Stimulated activated CD8-positive, alpha-beta memory T cell treated with anti-CD3 and anti-CD28 coated beads, Interleukin-7, amount 100 ng/mL, for 24 hours (primary cell): ENCODE results near the gene SPSB3.
"Not testable (repeated sequence)": the region's sequence is repeated elsewhere in the genome, so short reads cannot be mapped to it uniquely, and the experiment has no call there.

Experiments
- DNase-seq: peaks from one replicate; pipeline ENCODE4 v3.0.0-alpha.2; 2020; ENCODE audit warnings: low read depth

Gene SPSB3

DNA sequence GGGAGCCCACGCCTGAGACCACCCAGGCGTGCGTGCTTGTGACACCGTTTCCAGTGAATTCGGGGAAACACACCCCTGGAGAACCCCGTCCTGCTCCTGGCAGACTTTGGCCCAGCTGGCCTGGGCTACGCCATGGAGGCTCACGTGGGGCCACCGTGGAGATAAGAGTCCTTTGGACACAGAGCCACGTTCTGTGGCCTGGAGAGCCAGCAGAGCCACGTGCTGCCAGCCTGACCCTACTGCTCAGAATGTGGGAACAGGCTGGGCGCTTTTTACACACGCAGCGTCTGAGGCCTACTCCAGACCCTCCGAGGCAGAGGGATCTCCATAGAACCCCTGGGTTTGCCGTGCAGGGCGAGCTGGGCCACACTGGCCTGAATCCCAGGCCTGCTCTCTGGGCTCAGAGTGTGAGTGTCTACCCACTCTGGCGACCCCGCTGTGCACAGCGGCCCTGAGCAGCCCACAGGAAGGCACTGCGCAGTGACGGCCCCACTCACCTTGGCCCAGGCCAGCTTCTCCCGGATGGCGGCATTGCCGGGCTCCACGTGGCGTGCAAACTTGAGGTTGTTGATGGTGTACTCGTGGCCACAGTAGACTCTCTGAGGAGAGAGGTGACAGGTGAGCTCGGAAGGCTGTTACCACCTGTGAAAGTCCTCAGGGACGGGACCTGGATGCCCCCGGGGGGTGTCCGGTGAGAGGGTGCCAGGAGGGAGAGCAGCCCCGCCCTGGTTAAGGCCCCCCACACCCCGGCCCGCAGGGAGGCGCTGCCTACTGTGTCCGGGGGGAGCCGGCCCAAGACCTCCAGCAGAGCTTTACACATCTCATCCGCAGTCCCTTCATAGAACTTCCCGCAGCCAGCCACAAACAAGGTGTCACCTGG is 34.3 kb upstream of the SPSB3 start:
- no peak for DNase-seq

DNA sequence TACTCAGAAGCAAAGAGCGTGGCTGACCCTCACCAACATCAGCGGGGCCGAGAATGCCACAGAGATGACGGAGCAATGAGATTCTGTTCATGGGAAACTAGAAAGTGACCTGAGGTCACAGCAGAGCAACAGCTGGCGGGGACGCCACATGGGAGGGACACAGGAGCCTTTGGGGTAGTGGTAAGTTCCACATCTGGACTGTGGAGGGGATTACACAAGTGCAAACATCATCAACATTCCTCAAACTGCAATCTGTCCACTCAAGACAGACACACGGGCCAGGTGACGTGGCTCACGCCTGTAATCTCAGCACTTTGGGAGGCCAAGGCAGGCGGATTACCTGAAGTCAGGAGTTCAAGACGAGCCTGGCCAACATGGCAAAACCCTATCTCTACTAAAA is 33.1 kb upstream of the SPSB3 start:
- DNase-seq, result no peak

DNA sequence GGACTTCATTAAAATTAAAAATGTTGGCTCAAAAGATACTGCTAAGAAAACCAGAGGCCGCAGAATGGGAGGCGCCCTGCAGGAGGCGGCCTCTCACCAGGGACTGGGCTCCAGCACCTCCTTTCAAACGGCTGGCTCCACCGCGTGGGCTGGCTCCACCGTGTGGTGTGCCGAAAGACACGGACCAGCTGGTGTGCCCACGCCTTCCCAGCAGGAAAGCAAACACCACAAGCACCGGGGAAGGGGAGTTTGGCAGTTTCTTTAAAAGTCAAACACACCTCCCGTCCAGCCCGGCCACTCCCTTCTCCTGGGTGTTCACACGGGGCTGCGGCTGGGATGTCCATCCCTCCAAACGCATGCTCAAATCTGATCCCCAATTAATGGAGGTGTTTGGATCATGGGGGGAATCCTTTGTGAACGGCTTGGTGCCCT is 30.4 kb upstream of the SPSB3 start:
- no peak for DNase-seq

DNA sequence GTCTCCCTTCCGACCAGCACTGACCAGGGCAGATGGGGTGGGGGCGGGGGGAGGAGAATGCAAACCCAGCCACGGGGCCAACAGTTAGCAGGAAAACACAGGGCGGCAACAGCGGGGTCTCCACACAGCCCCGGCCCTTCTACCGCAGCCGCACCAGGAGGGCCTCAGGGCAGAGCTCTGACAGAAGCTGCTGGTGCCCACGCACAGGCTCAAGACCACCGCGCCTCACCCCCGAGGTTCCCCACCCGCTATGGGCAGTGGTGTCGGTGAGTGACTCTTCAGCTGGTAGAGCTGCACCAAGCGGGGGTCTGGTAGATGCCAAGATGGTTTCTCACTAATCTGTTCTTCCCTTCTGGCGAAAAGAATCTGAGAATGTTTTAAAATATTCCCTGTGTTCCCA is 28.2 kb upstream of the SPSB3 start:
- DNase-seq, result no peak

DNA sequence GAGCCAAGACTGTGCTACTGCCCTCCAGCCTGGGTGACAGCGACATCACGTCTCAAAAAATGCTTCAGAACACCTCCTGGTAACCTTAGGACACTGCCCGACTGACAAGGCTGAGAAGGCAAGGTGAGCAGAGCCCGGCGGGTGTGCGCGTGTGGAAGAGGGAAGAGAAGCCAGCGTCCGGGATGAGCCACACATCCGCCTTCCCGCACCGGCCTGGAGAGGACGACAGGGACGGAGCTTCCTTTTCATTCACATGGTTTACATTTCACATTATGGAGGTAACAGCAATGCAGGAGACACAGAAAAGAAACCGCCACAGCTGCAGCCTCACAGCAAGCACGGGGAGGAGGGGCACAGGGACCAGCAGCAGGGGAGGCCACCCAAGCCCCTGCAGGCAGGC is 27.7 kb upstream of the SPSB3 start:
- no peak for DNase-seq

DNA sequence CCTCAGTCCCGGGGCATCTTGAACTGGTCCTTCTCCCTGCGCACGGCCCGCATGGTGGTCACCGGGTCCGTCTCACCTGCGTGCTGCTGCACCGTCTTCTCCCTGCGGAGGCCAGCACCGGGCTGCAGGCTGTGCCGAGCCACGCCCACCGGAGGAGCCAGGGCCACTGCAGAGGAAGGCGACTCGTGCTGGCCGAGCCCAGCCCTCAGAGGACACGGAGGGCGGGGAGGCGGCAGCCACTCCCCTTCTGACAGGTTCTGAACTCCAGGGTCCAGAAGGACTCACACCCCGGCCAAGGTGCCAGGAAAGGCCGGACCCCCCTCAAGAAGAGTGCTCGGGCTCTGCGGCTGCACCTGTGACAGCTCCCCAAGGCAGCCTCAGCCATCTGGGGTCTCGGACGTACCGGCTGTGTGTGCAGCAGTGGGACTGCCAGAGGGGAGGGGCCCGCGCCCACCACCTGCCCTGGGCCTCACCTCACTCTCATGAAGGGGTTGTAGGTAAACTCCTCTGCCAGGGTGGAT is 27.0 kb upstream of the SPSB3 start:
- DNase-seq, result no peak

DNA sequence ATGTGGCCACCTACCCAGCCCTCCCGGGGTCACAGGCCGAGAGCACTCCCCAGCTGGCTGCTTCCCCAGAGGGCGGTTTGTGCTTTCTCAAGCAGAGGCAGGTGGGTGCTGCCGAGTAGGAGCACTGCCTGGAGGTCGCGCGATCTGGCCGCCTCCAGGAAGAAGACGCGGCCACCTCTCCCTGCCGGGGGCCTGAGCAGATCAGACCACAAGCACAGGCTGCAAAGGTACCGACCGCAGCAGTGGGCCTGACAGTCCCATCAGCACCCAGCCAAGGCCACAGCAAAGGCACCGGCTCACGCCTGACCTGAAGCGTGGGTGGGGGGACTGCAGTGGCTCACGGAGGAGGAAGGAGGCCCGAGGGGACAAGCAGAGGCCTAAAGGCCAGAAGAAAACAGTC is 26.3 kb upstream of the SPSB3 start:
- no peak for DNase-seq

DNA sequence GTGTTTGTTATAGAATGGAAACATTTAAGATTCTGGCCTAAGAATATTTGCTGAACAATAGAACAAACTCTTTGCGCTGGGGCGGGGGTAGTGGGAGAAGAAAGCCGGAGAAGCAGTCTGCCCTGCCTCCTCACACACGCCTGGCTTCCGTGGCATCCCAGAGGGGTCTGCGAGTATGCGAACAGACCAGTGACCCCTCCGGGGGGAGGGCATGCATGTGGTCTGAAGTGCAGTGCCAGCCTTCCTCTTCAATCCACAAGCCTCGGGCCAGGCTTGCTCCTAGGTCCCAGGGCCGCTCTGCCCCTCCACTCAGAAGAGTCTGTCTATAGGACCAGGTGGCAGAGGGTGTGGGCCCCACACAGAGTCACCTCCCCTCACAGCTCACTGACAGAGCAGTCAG is 25.3 kb upstream of the SPSB3 start:
- DNase-seq, result no peak

DNA sequence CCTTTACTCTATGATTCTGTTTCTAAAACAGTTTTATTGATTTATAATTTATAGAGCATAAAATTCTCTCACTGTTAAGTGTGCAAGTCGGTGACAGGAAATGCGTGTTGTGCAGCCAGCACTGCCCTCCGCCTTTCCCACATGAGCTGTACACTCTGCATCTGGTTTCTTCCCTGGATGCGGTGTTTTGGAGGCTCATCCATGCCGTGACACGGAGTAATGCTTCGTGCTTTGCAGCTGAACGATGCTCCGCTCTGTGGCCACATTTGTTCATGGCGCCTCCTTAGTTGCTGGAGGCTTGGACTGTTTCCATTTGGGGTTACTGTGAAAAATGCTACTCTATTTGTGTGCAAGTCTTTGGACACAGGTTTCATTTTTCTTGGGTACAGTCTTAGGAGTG is 18.3 kb upstream of the SPSB3 start:
- DNase-seq, result no peak

DNA sequence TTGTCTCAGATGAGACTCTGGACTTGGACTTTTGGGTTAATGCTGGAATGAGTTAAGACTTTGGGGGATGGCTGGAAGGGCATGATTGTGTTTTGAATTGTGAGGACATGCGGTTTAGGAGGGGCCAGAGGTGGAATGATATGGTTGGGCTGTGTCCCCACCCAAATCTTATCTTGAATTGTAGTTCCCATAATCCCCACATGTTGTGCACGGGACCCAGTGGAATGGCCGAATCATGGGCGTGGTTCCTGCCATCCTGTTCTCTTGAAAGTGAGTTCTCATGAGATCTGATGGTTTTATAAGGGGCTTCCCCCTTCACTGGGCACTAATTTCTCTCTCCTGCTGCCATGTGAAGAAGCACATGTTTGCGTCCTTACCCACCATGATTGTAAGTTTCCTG is 16.9 kb upstream of the SPSB3 start:
- DNase-seq, result not testable (repeated sequence)

DNA sequence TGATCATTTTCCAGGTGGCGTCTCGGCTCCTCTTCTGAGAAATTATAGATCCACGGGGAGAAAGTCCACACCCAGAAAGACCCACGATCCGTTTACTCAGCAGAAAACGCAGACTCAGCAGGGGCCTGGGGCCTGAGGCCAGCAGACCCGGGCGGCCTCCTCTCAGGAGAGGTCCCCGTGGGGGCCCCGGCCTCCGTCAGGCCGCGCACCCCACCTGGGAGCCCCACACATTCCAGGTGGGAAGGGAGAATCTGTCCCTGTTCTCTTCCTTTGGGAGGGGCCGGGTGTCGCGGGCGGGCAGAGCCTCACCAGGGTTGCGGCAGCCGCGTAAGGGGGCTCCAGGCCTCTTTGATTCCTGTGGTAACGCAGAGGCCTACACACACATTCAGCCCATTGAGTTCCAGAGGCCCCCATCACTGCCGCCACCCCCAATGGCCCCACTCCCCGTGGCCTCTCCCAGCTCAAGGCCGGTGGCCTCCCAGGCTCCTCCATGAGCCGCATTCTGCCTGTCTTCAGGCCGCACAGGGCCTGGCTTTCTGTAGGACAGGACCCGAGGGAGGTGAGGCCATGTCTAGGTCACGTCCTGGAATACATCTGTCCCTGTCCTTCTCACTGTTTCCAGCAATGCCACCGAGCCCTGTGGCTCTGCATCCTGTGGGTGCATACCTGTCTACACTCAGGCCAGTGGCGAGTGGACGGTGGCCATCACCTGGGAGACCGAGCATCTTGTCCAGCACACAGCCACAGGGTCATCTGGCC is 12.7 kb upstream of the SPSB3 start:
- no peak for DNase-seq

DNA sequence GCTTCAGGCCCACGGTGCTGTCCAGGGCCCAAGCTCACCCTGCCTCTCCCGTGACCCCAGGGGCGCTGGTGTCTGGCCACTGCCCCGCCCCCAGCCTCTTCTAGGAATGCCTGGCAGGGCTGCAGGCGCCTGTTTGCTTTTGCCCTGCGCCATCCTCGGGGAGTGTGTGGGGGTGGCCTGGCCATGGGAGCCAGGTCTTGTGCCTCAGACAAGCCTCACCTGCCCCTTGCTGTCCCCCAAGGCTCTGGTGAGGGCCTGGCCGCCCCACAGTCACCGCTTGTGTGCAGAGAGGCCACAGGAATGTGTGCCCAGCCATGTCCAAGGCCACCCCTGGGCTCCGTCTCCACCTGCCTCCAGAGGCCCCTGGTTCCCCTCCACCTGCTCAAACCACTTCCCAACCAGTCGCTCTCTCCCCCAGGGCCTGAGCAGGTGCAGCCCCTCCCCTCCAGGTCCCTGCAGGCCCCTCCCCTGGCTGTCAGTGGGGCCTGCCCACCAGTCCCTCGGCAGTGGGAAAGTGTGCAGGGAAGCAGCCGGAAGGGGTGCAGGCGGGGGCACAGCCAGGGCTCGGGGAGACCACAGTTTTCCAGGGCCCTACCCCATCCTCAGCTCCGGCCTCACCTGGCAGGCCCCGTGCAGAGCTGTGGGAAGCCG is 12.0 kb upstream of the SPSB3 start:
- DNase-seq, result no peak

DNA sequence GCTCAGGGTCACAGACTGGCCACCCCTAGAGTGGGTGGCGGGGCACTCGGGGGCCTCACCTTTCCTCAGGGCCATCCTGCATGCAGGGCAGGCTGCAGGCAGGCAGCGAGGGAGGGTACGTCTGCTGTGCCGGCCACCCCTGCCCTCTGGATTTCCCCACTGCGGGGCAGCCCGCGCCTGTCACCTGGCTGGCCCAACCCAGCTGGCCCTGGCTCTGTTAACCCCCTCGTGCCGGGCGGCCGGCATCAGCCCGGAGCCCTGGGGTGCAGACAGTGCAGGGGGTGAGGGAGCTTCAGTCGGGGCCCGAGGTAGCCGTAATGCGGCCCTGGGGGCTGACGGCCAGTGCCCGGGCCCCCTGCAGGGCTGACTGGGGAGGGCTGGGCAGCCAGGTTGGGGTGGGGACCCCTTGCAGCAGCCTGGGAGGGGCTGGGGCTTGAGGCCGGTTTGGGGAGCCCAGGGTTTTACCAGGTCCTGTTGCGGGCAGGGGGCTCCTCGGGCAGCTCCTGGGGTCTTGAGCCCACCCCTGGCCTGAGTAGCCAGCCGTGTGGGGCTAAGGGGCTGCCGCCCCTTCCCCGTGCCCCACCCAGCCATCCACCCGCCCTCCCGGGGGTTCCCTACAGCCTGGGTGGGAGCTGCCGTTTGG is 11.3 kb upstream of the SPSB3 start, which contains the start of gene IGFALS:
IGFALS (minus strand) TSS at position 128 of the 643 bp plus-strand sequence; CDS start at position 75, 53 bp downstream.
- DNase-seq, result no peak

DNA sequence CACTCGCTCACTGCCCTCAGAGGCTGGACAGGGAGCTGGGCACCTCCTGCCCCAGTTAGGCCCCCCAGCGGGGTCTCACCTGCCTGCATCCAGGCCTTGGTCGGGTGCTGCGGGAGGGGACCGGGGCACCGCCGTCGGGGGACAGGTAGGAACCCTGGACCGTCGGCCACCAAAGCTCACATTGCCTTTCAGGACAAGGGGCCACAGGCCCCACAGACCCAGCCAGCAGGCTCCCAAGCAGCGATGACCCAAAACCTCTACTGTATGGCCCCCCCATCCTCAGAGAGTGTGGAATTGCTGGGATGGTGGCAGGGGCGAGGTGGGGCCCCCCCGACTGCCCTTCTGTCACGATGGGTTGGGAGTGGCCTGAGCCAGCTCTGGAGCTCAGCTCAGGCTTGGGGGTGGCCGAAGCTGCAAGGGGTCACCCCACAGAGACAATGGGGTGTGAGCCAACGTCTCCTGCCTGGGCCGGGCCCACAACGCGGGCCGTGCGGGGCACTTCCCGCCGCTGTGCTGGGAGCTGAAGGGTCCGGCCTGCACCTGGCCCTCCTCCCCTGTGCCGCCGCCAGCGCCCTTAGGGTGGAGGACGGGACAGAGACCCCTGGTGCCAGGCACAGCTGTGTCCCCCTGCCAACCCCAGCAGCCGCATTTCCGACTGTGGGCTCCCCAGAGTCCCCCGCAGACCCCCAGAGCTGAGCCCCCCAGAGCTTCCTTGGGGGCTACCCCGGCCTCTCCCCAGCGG is 10.6 kb upstream of the SPSB3 start:
- no peak for DNase-seq

DNA sequence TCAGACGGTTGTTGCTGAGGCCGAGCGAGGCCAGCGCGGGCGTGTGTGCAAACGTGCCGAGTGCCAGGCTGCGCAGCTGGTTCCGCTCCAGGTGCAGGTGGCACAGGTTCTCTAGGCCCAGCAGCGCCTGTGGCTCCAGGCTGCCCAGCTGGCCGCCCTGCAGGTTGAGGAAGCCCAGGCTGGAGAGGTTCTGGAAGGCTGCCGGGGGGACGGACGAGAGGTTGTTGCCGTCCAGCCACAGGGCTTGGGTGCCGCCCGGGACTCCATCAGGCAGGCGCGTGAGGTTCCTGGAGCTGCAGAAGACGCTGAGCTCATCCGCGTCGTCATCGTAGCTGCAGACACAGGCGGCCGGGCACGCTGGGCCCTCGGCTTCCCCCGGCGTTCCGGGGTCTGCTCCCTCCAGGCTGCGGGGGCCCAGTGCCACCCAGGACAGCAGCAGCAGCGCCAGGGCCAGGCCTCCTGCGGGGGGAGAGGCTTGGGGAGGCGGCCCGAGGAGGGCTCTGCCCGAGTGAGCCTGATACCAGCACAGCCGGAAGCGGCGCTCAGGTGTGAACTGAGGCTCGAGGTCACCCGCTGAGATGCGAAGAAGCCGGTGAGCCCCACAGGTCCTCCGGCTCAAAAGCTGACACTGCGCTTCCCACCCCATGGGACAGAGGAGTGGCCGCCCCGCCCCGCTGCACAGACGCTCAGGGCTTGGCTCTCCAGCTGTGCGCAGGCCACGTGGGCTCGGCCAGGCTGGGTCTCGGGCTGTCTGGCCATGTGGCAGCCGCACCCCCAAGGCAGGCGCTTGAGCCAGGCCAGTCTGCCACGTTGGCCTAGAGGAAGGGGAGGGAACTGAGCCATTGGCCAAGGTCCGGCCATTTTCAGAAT is 9.8 kb upstream of the SPSB3 start:
- no peak for DNase-seq

DNA sequence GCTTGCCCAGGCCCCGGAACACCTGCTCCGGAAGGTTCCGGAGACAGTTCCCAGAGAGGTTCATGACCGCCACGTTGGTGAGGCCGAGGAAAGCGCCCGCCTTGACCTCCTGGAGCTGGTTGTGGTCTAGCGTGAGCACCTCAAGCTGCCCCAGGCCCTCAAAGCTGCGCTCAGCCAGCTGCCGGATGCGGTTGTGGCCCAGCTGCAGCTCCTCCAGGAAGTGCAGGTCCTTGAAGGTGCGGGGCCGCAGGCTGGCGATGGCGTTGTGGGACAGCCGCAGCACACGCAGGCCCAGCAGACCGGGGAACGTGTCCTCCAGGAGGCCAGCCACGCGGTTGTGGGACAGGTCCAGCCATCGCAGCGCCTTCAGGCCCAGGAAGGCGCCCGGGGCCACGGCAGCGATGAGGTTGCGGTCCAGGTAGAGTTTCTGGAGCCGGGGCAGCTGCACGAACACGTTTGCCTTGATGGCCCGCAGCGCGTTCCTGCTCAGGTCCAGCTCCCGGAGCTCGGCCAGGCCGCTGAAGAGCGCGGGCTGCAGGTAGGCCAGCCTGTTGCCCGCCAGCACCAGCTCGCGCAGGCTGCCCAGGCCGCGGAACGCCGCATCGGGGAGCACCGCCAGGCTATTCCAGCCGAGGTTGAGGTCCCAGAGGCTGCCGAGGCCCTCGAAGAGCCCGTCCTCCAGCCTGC is 9.0 kb upstream of the SPSB3 start:
- no peak for DNase-seq

DNA sequence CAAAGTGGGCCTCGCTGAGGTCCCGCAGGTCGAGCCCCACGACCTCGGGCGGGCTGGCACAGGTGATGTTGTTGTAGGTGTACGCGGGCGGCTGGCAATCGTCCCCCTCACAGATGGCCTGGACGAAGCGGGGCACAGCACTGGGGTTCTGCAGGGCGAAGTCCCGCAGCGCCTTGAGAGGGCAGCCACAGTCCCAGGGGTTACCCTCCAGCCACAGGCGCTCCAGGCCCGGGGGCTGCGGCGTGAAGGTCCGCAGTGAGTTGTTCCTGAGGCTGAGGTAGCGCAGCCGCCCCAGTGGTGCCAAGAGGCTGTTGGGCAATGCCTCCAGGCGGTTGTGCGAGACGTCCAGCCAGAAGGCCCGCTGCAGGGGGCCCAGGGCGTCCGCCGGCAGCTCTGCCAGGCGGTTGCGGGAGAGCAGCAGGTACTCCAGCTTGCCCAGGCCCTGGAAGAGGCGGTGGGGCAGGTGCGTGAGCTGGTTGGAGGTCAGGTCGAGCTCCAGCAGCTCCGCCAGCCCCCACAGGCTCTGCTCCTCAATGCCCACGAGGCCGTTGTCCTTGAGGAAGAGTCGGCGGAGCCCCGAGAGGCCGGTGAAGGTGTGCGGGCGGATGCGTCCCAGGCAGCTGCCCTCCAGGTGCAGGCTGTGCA is 8.4 kb upstream of the SPSB3 start:
- no peak for DNase-seq

DNA sequence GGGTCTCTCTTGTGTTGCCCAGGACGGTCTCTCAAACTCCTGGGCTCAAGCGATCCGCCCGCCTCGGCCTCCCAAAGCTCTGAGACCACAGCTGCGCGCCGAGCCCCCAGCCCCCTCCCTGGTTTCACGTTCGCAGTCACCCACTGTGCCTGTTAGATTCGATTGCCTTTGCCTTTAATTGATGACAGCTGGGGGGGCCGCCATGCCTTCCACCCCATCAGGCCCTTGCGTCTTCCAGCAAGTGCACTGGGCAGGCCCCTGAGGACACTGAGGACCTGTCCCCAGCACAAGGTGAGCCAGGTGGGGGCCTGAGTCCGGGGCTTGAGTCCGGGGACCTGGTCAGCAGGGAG is 7.9 kb upstream of the SPSB3 start:
- no peak for DNase-seq

DNA sequence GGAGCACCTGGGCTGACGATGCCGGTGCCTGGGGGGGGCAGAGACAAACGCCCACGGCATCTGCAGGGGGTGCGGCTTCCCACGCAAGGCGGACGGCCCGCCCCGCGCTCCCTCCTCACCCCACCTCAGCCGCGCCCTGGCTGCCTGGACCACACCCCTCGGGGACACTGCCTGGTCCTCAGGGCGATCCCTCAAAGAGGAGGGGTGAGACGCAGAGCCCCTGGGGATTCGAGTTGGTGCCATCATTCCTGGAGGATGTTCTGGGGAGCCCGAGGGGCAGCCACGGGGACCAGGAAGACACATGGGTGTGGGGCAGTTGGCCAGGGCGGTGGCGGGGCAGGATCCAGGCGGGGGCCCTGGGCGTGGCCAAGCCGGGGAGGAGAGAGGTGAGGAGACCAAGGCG is 7.3 kb upstream of the SPSB3 start:
- no peak for DNase-seq
